Uterus (tissue), 4 donors: ENCODE data around the gene CCM2. TPM values are rescaled to one million over a fixed set of nuclear protein-coding genes. Genes with fewer than 3 reads are reported as not detected.
A peak's percentile ranks its signal among the peaks of the same experiment; 100 is the strongest.

Experiments
- DNase-seq, 2 donors: peaks; one replicate each; pipeline ENCODE4 v3.0.0-alpha.2; 2019 to 2020
- H3K27ac ChIP-seq, 2 donors: fragments of 200-600 bp; sonication (generic); 1 replicate in 1 of 2; 2 replicates in 1 of 2; pipeline ENCODE4 v1.5.1; 2016 to 2018
- H3K27me3 ChIP-seq, 2 donors: fragments of 200-600 bp; sonication (generic); one replicate each; pipeline ENCODE4 v1.5.1; 2018 to 2019; ENCODE audit warnings: control low read depth in 1 of 2
- H3K36me3 ChIP-seq, 2 donors: fragments of 200-600 bp; sonication (generic); one replicate each; pipeline ENCODE4 v1.5.1; 2019; ENCODE audit warnings: control low read depth in 1 of 2
- H3K4me1 ChIP-seq, 2 donors: fragments of 200-600 bp; sonication (generic); one replicate each; pipeline ENCODE4 v1.5.1; 2018 to 2019; ENCODE audit warnings: control low read depth in 1 of 2
- H3K4me3 ChIP-seq, 2 donors: fragments of 200-600 bp; sonication (generic); 1 replicate in 1 of 2; 2 replicates in 1 of 2; pipeline ENCODE4 v1.5.1; 2018 to 2019; ENCODE audit warnings: mild to moderate bottlenecking in 1 of 2
- H3K9me3 ChIP-seq, 2 donors: fragments of 200-600 bp; sonication (generic); one replicate each; pipeline ENCODE4 v1.5.1; 2019; ENCODE audit warnings: control low read depth in 1 of 2
- CTCF ChIP-seq, 4 experiments: fragments of 200-600 bp in 2 of 4; fragments of 450-650 bp in 2 of 4; sonication (generic) in 2 of 4; IDR thresholded peaks; one replicate each; pipeline ENCODE4 v1.5.1; 2016 to 2019; ENCODE audit warnings: antibody characterized with exemption in 4 of 4, mild to moderate bottlenecking in 2 of 4, moderate library complexity in 1 of 4
- POLR2A ChIP-seq, 2 donors: fragments of 450-650 bp; IDR thresholded peaks; one replicate each; pipeline ENCODE4 v1.6.1; 2016; ENCODE audit warnings: antibody characterized with exemption in 2 of 2, mild to moderate bottlenecking in 1 of 2, moderate library complexity in 1 of 2
- intact Hi-C: fragments of 100-400 bp; cut with DNase I; formaldehyde crosslinking; loops from one replicate; pipeline ENCODE4 v1.15.1; 2023; ENCODE audit warnings: low total_unique reads
- total RNA-seq, 4 donors: library from RNA; depleted of rRNA in 3 of 4; stranded (reverse); fragments of >200 nt in 3 of 4; gene quantifications; one replicate each; pipeline versions ENCODE4 v1.1.0 to v1.2.4, GENCODE V29; 2014 to 2023
- donor health status: DM: yes; HTN: yes; CAD: no.

Gene CCM2
- total RNA-seq, 4 donors from 2014 or later = 7.6 to 70.2 (median 33.6) TPM

GRCh38 chr7:44965441-44965903, 34.5 kb upstream of the CCM2 start:
- Histone ChIP-seq H3K27ac (no peak overlapping the region), H3K4me1 (peaks cover 0 to 10% of the 10 kb centered on the region in 2 donors), H3K9me3 (no peaks in the 10 kb centered on the region), H3K27me3 (peaks cover 0 to 4% of the 10 kb centered on the region in 2 donors), H3K36me3 (no peaks in the 10 kb centered on the region), H3K4me3 (no peak overlapping the region)
- intact Hi-C loops = no loop called here
- no peak for DNase-seq
- TF ChIP-seq POLR2A (IDR thresholded peaks at IDR 0.05) (no peak), CTCF (IDR thresholded peaks at IDR 0.05) (no peak)

DNA sequence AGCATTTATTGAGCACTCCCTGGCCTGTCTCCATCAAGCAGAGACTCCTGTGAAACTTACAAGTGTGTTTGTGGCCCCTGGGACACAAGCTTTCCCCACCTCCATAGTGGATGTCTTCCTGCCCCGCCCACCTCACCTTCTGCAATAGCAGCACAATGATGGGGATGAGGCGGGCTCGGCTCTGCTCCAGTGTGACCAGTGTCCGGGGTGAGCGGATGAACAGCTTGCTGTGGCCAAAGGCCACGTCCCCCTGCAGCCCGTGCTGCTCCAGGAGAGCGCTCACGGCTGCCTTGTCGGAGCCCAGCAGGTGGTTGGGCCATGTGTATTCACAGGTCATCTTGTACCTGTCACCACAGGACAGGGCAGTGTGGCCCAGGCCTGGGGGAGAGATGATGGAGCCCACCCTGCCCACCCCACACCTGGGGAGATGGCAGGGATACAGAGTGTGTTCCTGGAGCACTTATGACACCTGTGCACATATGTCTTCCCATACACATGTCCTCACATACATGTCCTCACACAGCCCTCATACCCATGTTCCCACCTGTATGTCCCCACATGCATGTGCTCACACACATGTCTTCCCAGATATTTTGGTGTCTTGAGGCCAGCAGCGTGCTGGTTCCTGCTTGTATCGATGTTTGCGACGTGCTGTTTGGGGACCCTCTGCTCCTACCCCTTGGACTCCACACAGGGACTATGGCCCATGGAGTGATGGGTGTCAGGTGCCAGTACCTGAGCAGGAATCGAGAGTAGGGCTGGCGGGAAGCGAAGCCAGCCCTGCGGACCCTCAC, 33.9 kb upstream of the CCM2 start:
- intact Hi-C loops = no loop called here
- H3K9me3 ChIP-seq = no peaks in the 10 kb centered on the region
- H3K4me3 ChIP-seq = no peak overlapping the region
- TF ChIP-seq POLR2A (IDR thresholded peaks at IDR 0.05) (no peak), CTCF (IDR thresholded peaks at IDR 0.05) (no peak)
- no peak for DNase-seq
- peaks cover 0 to 10% of the 10 kb centered on the region in 2 donors for H3K4me1 ChIP-seq
- no peaks in the 10 kb centered on the region for H3K36me3 ChIP-seq
- no peak overlapping the region for H3K27ac ChIP-seq
- H3K27me3 ChIP-seq = peaks cover 0 to 4% of the 10 kb centered on the region in 2 donors

GRCh38 chr7:44966731-44967538, 33.1 kb upstream of the CCM2 start:
- Histone ChIP-seq H3K4me3 (no peak overlapping the region), H3K4me1 (peaks cover 0 to 10% of the 10 kb centered on the region in 2 donors), H3K27ac (no peak overlapping the region), H3K9me3 (no peaks in the 10 kb centered on the region), H3K27me3 (peaks cover 0 to 4% of the 10 kb centered on the region in 2 donors), H3K36me3 (no peaks in the 10 kb centered on the region)
- TF ChIP-seq CTCF (IDR thresholded peaks at IDR 0.05) = no peak
- TF ChIP-seq POLR2A (IDR thresholded peaks at IDR 0.05) = no peak
- intact Hi-C loops = no loop called here
- no peak for DNase-seq

DNA sequence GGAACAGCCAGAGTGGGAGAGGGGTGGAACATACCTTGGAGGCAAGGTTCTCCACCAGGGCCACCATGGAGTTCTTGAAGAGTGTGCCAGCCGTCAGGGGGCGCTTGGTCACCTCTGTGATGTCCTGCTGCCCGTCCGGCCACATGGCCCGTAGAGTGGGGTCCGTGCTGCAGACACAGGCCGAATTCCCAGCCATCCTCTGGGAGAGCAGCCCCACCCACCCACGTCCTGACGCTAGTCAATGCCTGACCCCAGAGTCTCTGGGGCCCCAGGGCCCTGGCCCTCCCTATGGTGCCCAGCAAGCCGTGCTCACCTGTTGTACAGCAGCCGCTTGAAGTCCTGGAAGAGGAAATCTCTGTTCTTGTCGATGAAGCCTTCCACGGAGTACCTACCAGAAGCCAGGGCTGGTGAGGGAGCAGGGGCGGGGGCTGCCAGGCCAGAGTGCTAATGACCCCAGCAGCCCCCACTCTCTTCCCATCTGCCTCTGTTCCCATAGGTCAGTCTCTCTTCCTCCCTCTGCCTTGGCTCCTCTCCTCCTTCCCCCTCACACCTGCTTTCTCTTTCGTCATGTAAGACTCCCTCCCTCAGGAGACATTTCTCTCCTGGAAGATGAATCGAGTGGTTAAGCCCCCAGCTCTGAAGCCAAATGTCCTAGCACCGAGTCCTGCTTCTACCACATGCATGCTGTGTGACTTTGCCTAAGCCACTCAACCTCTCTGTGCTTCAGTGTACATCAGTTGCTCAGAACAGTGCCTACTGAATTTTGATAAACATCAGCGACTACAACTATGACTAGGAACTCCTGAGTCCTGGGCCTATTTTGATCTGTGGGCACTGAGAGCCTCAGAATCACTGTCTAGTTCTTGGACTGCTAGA, 32.2 kb upstream of the CCM2 start:
- Histone ChIP-seq H3K36me3 (no peaks in the 10 kb centered on the region), H3K9me3 (no peaks in the 10 kb centered on the region), H3K4me1 (peaks cover 0 to 4% of the 10 kb centered on the region in 2 donors), H3K27me3 (no peaks in the 10 kb centered on the region), H3K27ac (no peak overlapping the region), H3K4me3 (no peak overlapping the region)
- peak in 1 of 2 donors; percentile 8 for DNase-seq
- peak in 1 of 4 experiments; percentile 5 for TF ChIP-seq CTCF (IDR thresholded peaks at IDR 0.05)
- no peak for TF ChIP-seq POLR2A (IDR thresholded peaks at IDR 0.05)
- intact Hi-C loops = no loop called here
